Measurements from ENCODE around the gene SMPD3. TPM values are rescaled to one million over a fixed set of nuclear protein-coding genes. Genes with fewer than 3 reads are reported as not detected.

Gene SMPD3
- total and polyA plus RNA-seq, 2 of the 8 experiments (the other 6 are each of a cell fraction or from before 2014, with no cell fraction given), result 0.39 to 1.3 TPM

- TF ChIP-seq POLR2AphosphoS5 (IDR thresholded peaks at IDR 0.05; ENCODE audit: low read depth, low read length) (no peak), KDM5A (IDR thresholded peaks at IDR 0.05; ENCODE audit: low read length) (no peak), SRF (IDR thresholded peaks at IDR 0.05; ENCODE audit: low read depth, low read length) (no peak), ZNF274 (IDR thresholded peaks at IDR 0.05; ENCODE audit: borderline replicate concordance, extremely low read depth, low read length) (no peak)
These were observed 13.6 kb downstream of the SMPD3 start (continued) for GRCh38 chr16:68434624-68435210.
